ENCODE measurements around the gene ZNF573. TPM values are rescaled to one million over a fixed set of nuclear protein-coding genes. Genes with fewer than 3 reads are reported as not detected.

ZNF573 gene
- total RNA-seq, 1 experiment from 2014 or later: 12.4 TPM

DNA sequence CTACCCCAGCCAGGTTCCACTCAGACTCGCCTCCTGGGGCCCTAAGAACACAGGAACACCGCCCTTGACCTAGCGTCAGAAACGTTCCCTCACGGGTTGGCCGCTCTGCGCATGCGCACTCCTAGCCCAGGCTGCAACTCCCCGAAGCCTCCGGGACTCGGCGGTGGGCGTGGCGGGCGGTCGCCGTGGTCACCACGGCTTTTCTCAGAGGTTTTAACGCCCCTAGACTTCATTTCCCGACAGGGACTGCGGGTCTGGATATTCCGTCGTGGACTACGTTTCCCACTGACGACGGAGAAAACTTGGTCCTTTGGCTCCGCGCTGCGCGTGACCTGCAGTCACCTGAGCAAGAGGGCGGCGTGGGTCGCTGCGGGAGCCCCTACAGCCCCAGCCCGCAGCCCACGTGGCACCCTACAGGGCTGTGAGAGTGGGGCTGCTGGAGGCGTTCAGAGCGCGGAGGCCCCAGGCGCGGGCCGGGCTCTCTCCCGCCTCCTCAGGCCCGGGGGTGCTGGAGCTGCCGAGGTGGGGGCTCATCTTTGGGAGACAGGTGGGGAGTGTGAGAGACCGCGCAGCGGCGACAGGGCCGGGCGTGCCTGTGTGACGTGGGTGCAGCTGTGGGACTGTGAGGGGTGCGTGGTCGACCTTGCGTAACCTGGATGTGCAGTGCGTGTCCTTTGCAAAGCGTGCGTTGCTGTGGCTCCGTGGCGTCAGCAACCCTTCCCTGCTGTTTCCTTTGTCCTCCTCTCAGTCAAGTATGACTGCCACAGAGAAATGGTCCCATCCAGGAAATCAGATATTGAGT lies 38.0 kb upstream of the ZNF573 start (continued):
- TF ChIP-seq, protein P1, sequence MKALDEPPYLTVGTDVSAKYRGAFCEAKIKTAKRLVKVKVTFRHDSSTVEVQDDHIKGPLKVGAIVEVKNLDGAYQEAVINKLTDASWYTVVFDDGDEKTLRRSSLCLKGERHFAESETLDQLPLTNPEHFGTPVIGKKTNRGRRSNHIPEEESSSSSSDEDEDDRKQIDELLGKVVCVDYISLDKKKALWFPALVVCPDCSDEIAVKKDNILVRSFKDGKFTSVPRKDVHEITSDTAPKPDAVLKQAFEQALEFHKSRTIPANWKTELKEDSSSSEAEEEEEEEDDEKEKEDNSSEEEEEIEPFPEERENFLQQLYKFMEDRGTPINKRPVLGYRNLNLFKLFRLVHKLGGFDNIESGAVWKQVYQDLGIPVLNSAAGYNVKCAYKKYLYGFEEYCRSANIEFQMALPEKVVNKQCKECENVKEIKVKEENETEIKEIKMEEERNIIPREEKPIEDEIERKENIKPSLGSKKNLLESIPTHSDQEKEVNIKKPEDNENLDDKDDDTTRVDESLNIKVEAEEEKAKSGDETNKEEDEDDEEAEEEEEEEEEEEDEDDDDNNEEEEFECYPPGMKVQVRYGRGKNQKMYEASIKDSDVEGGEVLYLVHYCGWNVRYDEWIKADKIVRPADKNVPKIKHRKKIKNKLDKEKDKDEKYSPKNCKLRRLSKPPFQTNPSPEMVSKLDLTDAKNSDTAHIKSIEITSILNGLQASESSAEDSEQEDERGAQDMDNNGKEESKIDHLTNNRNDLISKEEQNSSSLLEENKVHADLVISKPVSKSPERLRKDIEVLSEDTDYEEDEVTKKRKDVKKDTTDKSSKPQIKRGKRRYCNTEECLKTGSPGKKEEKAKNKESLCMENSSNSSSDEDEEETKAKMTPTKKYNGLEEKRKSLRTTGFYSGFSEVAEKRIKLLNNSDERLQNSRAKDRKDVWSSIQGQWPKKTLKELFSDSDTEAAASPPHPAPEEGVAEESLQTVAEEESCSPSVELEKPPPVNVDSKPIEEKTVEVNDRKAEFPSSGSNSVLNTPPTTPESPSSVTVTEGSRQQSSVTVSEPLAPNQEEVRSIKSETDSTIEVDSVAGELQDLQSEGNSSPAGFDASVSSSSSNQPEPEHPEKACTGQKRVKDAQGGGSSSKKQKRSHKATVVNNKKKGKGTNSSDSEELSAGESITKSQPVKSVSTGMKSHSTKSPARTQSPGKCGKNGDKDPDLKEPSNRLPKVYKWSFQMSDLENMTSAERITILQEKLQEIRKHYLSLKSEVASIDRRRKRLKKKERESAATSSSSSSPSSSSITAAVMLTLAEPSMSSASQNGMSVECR (CRISPR knock-in tag; IDR thresholded peaks at IDR 0.05; ENCODE audit: borderline replicate concordance): peak; percentile 96; the same call in 1 of the 2 replicates
- TF ChIP-seq EMX1 (CRISPR knock-in tag; IDR thresholded peaks at IDR 0.05): no peak
- TF ChIP-seq ZNF423 (CRISPR knock-in tag; IDR thresholded peaks at IDR 0.05): no peak
- TF ChIP-seq, protein P2, sequence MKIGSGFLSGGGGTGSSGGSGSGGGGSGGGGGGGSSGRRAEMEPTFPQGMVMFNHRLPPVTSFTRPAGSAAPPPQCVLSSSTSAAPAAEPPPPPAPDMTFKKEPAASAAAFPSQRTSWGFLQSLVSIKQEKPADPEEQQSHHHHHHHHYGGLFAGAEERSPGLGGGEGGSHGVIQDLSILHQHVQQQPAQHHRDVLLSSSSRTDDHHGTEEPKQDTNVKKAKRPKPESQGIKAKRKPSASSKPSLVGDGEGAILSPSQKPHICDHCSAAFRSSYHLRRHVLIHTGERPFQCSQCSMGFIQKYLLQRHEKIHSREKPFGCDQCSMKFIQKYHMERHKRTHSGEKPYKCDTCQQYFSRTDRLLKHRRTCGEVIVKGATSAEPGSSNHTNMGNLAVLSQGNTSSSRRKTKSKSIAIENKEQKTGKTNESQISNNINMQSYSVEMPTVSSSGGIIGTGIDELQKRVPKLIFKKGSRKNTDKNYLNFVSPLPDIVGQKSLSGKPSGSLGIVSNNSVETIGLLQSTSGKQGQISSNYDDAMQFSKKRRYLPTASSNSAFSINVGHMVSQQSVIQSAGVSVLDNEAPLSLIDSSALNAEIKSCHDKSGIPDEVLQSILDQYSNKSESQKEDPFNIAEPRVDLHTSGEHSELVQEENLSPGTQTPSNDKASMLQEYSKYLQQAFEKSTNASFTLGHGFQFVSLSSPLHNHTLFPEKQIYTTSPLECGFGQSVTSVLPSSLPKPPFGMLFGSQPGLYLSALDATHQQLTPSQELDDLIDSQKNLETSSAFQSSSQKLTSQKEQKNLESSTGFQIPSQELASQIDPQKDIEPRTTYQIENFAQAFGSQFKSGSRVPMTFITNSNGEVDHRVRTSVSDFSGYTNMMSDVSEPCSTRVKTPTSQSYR (CRISPR knock-in tag; IDR thresholded peaks at IDR 0.05): peak; percentile 79; the same call in 1 of the 2 replicates
- TF ChIP-seq ZNF396 (CRISPR knock-in tag; IDR thresholded peaks at IDR 0.05; ENCODE audit: borderline replicate concordance): no peak
- no peak for TF ChIP-seq NR3C1 (CRISPR knock-in tag; conservative IDR thresholded peaks at IDR 0.05; ENCODE audit: low read depth)
- TF ChIP-seq, protein P3, sequence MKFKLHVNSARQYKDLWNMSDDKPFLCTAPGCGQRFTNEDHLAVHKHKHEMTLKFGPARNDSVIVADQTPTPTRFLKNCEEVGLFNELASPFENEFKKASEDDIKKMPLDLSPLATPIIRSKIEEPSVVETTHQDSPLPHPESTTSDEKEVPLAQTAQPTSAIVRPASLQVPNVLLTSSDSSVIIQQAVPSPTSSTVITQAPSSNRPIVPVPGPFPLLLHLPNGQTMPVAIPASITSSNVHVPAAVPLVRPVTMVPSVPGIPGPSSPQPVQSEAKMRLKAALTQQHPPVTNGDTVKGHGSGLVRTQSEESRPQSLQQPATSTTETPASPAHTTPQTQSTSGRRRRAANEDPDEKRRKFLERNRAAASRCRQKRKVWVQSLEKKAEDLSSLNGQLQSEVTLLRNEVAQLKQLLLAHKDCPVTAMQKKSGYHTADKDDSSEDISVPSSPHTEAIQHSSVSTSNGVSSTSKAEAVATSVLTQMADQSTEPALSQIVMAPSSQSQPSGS (CRISPR knock-in tag; IDR thresholded peaks at IDR 0.05; ENCODE audit: borderline replicate concordance, low read depth): no peak
- peak; percentile 76; the same call in 1 of the 2 replicates for TF ChIP-seq ZNF219 (CRISPR knock-in tag; IDR thresholded peaks at IDR 0.05; ENCODE audit: borderline replicate concordance)
- TF ChIP-seq ZBTB21 (CRISPR knock-in tag; IDR thresholded peaks at IDR 0.05; ENCODE audit: borderline replicate concordance): no peak; the same call in 1 of the 2 replicates
- TF ChIP-seq CREB1 (CRISPR knock-in tag; IDR thresholded peaks at IDR 0.05): no peak
- no peak for TF ChIP-seq ELF4 (CRISPR knock-in tag; IDR thresholded peaks at IDR 0.05; ENCODE audit: low read depth)
- no peak for TF ChIP-seq RORB (CRISPR knock-in tag; IDR thresholded peaks at IDR 0.05)
- TF ChIP-seq FOXJ3 (CRISPR knock-in tag; IDR thresholded peaks at IDR 0.05; ENCODE audit: borderline replicate concordance): no peak
- TF ChIP-seq NR1H2 (CRISPR knock-in tag; IDR thresholded peaks at IDR 0.05): no peak
- TF ChIP-seq ESRRA (CRISPR knock-in tag; IDR thresholded peaks at IDR 0.05; ENCODE audit: borderline replicate concordance): no peak
- no peak for TF ChIP-seq GTF2I (CRISPR knock-in tag; conservative IDR thresholded peaks at IDR 0.05)
- TF ChIP-seq SMAD3 (CRISPR knock-in tag; IDR thresholded peaks at IDR 0.05; ENCODE audit: borderline replicate concordance): no peak
- TF ChIP-seq TCF7 (CRISPR knock-in tag; IDR thresholded peaks at IDR 0.05; ENCODE audit: low read depth): no peak; the same call in 1 of the 2 replicates
- no peak for TF ChIP-seq NFYB (CRISPR knock-in tag; conservative IDR thresholded peaks at IDR 0.05; ENCODE audit: low read depth)
- TF ChIP-seq PRRX2 (CRISPR knock-in tag; IDR thresholded peaks at IDR 0.05): no peak
- TF ChIP-seq, protein P4, sequence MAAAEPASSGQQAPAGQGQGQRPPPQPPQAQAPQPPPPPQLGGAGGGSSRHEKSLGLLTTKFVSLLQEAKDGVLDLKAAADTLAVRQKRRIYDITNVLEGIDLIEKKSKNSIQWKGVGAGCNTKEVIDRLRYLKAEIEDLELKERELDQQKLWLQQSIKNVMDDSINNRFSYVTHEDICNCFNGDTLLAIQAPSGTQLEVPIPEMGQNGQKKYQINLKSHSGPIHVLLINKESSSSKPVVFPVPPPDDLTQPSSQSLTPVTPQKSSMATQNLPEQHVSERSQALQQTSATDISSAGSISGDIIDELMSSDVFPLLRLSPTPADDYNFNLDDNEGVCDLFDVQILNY (CRISPR knock-in tag; IDR thresholded peaks at IDR 0.05): peak; percentile 89
- no peak for TF ChIP-seq NFATC4 (CRISPR knock-in tag; IDR thresholded peaks at IDR 0.05)
- peak; percentile 77 for TF ChIP-seq TEAD4 (CRISPR knock-in tag; IDR thresholded peaks at IDR 0.05)
- TF ChIP-seq, protein P5, sequence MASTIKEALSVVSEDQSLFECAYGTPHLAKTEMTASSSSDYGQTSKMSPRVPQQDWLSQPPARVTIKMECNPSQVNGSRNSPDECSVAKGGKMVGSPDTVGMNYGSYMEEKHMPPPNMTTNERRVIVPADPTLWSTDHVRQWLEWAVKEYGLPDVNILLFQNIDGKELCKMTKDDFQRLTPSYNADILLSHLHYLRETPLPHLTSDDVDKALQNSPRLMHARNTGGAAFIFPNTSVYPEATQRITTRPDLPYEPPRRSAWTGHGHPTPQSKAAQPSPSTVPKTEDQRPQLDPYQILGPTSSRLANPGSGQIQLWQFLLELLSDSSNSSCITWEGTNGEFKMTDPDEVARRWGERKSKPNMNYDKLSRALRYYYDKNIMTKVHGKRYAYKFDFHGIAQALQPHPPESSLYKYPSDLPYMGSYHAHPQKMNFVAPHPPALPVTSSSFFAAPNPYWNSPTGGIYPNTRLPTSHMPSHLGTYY (CRISPR knock-in tag; IDR thresholded peaks at IDR 0.05): no peak
- TF ChIP-seq MXD4 (CRISPR knock-in tag; IDR thresholded peaks at IDR 0.05; ENCODE audit: borderline replicate concordance): no peak
- TF ChIP-seq, protein P6, sequence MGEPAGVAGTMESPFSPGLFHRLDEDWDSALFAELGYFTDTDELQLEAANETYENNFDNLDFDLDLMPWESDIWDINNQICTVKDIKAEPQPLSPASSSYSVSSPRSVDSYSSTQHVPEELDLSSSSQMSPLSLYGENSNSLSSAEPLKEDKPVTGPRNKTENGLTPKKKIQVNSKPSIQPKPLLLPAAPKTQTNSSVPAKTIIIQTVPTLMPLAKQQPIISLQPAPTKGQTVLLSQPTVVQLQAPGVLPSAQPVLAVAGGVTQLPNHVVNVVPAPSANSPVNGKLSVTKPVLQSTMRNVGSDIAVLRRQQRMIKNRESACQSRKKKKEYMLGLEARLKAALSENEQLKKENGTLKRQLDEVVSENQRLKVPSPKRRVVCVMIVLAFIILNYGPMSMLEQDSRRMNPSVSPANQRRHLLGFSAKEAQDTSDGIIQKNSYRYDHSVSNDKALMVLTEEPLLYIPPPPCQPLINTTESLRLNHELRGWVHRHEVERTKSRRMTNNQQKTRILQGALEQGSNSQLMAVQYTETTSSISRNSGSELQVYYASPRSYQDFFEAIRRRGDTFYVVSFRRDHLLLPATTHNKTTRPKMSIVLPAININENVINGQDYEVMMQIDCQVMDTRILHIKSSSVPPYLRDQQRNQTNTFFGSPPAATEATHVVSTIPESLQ (CRISPR knock-in tag; IDR thresholded peaks at IDR 0.05): no peak

Measured in WTC11 (cell line).